NCI-H128 (cell line): ENCODE results near the gene KRT9.

ENCODE experiments used
- DNase-seq: peaks from one replicate; lab custom pipeline; 2025; ENCODE audit not compliant: unreplicated experiment; lab: John Stamatoyannopoulos, UW

The KRT9 gene

DNA sequence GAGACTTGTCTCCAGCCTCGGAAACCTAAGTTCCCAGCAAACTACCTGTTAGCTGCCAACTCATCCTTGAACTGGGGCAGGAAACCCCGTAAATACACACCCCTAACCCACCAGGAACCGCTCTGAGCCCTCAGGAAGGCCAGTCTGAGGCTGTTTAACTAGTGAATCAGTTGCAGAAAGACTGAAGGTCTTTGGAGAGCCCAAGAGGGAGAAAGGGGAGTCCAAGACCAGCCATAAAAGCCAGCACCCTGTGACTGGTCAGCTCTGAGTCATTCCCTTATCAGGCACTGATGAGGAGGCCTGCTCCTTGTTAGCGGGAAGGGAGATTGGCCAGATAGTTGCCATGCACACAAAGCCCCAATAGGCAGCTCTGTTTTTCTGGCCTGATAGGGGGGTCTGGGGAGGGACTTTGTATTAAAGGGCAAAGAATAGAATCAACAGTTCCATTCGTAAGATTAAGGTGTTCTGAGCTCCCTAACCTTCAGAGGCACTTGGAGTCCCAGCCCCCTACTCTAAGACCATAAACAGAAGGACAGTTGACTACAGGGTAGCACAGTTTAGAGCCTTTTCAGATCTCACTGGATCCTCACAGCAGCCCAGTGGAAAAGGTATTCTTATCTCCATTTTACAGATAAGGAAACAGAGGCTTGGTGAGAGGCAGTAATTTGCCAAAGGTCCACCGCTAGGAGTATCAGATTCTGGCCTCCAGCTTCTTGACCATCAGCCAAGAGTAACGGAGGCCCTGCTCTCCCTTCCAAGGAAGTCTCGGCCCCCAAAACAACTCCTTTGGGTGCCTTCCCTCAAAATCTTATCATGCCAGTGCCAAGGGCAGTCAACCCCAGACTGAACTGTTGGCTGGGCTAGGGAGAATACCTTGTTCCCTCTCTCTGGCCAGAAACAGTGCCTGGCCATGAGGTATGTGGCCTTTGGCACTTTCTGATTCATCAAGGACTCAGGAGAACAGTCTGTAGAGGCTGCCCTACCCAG is 41.5 kb downstream of the KRT9 start:
- no peak for DNase-seq

GRCh38 chr17:41529491-41529915 is 42.4 kb downstream of the KRT9 start:
- no peak for DNase-seq

DNA sequence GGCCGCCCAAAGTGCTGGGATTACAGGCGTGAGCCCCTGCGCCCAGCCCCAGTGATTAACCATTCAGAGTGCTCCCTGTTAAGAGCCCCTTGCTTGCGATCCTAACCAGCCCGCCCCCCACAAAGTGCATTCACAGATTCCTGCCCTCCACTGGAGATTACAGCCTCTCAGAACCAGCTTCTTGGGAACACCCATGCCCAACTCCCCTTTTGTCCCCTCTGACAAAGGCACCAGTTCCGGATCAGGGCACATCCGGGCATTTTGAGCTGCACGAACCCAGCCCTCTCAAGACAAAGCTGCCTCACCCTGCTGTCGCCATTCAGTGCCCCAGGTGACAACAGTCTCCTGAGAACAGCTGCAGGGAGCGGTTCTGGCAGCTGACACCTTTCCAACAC is 42.9 kb downstream of the KRT9 start:
- DNase-seq, result no peak

DNA sequence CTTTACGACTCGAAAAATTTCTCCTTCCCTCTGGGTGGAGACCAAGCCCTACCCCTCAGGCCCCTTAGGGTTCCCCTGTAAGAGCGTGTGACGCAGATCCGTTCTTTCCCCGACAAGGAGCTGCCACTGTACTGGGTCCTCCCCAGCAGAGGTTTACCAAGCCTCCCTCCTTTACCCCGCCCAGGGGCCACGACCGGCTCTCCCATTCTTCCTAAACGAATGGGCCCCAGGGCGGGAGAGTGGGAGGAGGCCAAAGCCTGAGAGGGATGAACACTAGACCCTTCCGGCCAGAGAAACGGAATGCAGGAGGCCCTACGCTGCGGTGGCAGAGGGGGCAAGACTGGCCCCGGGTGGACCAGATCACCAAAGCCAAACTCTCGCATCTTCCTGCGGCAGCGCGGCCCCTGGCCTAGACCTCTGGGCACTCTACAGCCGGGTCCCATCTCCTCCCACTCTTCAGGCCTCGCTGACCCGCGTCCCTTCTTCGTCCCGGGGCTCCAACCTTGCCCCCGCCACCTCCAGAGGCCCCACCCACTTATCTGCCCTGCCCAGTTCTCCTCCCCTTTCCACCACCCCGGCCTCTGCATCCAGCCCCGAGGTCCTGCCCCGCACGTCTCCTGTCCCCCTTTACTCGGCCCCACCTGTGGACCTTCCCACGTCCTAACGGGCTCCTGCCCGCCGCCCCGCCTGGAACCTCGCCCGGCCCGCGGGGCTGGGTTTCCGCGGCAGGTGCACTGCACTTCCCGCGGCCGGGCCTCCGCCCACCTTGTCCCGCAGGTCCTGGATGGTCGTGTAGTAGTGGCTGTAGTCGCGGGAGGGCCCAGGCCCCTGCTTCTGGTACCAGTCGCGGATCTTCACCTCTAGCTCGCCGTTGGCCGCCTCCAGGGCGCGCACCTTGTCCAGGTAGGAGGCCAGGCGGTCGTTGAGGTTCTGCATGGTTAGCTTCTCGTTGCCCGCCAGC is 44.5 kb downstream of the KRT9 start:
- DNase-seq, result no peak

DNA sequence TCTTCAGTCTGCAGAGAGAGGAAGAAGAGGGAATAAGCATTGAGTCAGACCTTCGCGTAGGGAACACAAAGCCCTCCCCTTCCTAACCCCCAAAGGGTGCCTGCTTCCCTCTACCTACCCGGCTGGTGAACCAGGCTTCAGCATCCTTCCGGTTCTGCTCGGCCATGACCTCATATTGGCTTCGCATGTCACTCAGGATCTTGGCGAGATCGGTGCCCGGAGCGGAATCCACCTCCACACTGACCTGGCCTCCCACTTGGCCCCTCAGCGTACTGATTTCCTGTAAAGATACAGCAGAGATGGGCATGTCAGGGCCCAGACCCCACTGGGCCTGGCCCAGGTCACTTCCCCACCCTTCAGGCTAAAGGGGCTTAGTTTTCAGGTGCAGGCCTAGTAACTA is 47.6 kb downstream of the KRT9 start:
- no peak for DNase-seq

- no peak for DNase-seq
Measured at GRCh38 chr17:41523787-41524186, 48.1 kb downstream of the KRT9 start.

DNA sequence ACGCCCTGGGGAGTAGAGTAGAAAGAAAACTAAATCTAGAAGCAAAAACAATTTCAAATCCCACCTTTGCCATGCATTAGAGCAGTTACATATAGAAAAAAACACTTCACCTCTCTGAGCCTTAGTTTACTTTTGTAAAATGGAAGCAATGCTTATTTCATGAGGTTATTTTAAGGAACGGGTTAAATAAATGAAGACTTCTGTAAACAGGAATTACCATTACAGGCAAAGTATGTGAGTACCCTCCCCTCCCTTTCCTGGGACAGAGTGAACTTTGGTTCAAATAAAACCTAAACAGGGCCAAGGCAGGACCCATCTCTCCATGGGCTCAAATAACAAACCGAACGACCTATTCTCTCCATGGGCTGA is 48.6 kb downstream of the KRT9 start:
- no peak for DNase-seq

DNA sequence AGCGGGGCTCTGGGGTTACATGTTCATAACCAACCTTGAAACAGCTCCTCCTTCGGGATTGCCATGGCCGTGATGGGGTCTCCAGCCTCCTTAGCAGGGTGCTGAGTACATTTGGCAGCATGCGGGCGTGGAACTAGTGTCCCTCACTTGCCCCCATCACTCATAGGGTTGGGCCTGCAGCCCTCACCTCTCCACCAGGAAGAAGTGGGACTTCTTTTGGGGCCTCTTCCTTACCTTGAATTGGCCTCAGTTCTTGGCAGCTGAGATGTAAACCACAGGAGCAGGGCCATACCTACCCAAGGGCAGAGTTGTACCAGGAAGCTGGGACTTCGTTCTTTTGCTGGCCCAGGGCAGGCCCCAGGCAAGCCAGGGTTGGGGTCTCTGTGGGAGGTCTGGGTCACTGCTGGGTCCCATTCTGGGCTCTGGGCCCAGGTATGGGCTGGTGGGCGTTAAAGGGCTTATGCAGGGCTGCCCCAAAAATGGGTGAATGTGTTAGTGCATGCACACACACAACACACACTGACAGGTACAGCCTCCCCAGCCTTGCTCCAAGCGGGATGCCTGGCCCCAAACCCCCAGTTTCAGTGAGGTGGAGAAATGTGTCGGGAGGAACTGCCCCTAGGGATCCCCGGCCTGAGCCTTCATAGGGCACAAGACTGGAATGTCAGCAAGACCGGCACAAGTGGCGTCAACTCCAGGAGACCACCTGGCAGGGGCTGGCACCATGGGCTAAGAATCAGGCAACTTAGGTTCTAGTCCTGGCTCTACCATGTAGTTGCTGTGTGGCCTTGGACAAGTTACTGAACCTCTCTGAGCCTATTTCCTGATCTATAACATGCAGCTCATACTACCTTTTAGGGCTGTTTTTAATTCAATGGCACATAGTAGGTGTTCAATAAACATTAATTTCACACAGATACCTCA is 49.3 kb downstream of the KRT9 start:
- DNase-seq, result no peak

GRCh38 chr17:41521574-41522261 is 50.1 kb downstream of the KRT9 start:
- no peak for DNase-seq

- DNase-seq, result no peak
Measured at GRCh38 chr17:41520821-41521521, 50.9 kb downstream of the KRT9 start.

DNA sequence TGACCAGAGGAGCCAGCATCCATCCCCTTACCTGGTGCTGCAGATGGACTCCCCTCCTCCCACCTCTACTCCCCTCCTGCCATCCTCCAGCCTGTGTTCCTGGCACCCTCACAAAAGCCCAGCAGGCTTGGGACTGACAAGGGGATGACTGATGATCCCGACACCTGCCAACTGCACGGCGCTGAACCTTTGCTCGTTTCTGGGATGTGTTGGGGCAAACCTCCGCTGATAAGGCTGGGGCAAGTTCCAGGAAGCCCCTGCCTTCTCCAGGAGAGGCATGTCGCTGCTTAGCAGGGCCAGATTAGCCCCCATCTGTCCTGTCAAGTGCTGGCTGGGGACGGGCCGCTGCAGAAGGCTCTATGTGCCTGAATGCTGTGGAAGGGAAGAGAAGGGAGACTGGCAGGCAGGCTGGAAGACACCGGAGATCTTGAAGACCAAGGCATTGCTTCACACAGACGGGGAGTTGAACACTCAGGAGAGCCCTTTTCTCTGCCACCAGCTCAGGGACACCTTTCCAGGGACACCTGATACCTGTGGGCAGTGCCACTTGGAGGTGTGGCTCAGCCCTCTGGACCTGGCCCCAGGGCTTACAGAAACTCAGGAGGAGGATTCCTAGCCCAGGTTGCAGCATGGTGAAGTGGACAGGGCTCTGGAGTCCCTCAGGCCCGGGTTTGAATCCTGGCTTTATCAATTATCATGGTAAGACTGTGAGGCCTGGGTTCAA is 52.2 kb downstream of the KRT9 start:
- DNase-seq, result peak; percentile 24

DNA sequence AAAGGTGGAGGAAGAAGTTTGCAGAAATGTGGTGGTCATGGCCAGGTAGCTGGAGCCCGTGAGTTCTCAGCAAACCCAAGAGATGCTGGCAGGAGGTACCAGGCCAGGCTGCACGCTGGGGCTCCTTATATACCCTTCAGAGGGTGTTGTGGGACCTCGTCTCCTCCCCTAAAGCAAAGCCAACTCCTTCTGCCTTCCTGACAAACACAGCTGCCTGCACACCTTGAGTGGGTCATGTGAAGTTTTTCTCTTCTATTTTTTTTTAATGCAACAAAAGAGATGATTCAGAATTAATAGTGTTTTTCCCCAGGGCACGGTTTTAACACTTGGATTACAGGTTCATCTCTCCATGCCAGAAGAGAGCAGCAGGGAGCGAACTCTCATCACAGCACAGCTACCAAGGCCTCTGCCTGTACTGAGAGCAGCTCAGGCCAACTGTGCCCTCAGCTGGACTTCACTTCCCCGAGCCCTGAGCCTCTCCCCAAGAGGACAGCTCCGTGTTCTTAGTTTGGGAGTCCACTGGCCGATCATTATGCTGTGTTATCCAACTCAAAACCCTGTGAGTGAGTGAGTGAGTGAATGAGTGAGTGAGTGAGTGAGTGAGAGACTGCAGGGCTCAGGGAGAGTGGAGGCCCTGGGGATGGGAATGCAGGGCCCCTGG is 52.9 kb downstream of the KRT9 start, which contains the start of gene KRT15:
KRT15 (minus strand) TSS at position 102 of the 661 bp plus-strand sequence; CDS start at position 39, 63 bp downstream.
- DNase-seq, result no peak

DNA sequence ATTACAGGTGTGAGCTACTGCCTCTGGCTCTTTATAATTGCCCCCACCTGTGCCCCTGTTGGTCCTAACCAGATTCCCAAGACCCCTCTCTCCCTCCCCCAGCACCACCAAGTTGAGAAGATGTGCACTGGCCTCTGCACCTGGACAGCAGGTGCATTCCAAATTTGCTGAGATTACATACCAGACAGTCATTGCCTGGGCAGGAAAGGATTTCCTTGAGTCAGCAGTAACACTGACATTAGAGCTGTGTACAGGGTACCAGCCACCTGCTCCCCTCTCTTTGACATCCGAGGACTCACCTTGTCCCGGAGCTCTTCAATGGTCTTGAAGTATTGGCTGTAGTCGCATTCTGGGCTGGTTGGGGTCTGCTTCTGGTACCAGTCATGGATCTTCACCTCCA is 53.8 kb downstream of the KRT9 start:
- DNase-seq, result no peak

GRCh38 chr17:41516830-41517283 is 55.0 kb downstream of the KRT9 start:
- DNase-seq, result no peak

DNA sequence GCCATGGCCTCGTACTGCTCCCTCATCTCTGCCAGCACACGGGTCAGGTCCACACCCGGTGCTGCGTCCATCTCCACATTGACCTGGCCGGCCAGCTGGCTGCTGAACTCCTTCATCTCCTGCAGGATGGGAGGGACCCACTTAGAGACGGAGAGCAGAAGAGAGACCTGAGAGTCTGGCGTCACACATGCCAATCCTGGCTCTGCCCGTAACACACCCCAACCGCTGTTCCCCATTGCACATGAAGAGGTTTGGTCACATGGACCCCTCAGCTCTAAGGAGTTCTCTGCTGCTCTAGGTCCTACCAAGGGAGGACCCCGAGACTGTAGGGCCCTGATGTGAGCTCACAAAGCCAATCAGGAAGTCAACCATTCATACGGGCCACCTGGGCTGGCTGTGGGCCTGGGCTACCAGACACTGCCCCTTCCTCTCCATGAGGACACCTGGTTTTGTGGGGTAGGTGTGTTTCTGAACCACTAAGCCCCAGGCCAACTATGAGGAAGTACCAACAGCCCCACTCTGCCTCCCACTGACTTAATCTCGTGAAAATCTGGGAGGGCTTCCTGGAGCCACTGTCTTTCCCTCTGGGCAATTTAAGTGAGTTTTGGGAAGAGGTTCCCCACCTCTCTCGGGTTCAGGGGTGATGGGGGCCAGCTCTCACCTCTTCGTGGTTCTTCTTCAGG is 55.6 kb downstream of the KRT9 start:
- no peak for DNase-seq
